ENCODE data around the gene INPP5A.

Gene INPP5A

GRCh38 chr10:132539894-132540293 is 2.3 kb downstream of the INPP5A start:
- Histone ChIP-seq H3K4me1 (ENCODE audit: control insufficient read depth, insufficient read depth, low read length) (peaks cover 38% of the 10 kb centered on the region), H3K9ac (ENCODE audit: low read length) (no peak overlapping the region), H3K27me3 (ENCODE audit: control insufficient read depth, insufficient read depth, low read length) (0 out of 2 replicates have a peak, but pooled peaks cover 6% of the 10 kb centered on the region), H3K9me3 (ENCODE audit: control insufficient read depth, insufficient read depth, low read depth, low read length) (no peaks in the 10 kb centered on the region), H3K27ac (ENCODE audit: low read depth, low read length) (no peak overlapping the region), H3K4me3 (ENCODE audit: low read depth, low read length) (no peak overlapping the region), H3K36me3 (ENCODE audit: control insufficient read depth, insufficient read depth, low read length) (no peaks in the 10 kb centered on the region)

GRCh38 chr10:132540456-132540855 is 2.9 kb downstream of the INPP5A start:
- Histone ChIP-seq H3K9me3 (ENCODE audit: control insufficient read depth, insufficient read depth, low read depth, low read length) (no peaks in the 10 kb centered on the region), H3K27ac (ENCODE audit: low read depth, low read length) (no peak overlapping the region), H3K27me3 (ENCODE audit: control insufficient read depth, insufficient read depth, low read length) (0 out of 2 replicates have a peak, but pooled peaks cover 6% of the 10 kb centered on the region), H3K9ac (ENCODE audit: low read length) (no peak overlapping the region), H3K4me1 (ENCODE audit: control insufficient read depth, insufficient read depth, low read length) (peaks cover 38% of the 10 kb centered on the region), H3K36me3 (ENCODE audit: control insufficient read depth, insufficient read depth, low read length) (no peaks in the 10 kb centered on the region), H3K4me3 (ENCODE audit: low read depth, low read length) (no peak overlapping the region)

DNA sequence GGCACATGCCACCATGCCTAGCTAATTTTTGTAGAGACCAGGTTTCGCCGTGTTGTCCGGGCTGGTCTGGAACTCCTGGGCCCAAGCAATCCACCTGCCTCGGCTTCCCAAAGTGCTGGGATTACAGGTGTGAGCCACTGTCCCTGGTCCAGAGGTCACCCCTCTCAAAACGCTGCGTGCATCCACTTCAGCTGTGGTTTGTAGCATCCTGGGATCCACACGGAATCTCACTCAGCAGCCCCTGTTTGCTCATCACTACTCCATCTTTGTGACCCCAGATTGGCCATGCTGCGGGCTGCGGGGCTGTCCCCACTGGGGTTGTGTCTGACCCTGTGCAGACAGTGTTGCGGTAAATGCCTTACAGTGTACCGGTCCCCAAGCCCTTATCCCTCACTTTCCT is 3.5 kb downstream of the INPP5A start:
- no peak overlapping the region for H3K9ac ChIP-seq (ENCODE audit: low read length)

DNA sequence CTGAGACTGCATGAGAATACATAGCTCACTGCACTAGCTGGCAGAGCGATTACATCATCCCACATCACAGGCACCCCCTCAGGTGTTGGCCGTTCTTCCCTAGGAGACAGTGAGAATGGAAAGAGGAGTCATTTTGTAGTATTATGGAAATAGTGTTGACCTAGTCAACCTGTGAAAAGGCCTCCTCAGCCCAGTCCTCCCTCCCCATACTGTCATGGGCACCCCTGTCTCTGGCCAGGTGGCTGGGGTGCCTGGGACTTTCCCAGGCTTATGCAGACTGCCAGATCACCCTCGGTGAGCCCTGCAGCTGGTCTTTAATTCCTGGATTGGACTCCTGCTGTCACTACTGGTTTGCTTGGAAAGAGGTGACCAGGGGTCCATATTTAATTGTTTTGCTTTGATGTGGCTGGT is 4.0 kb downstream of the INPP5A start:
- Histone ChIP-seq H3K27ac (ENCODE audit: low read depth, low read length) (no peak overlapping the region), H3K9me3 (ENCODE audit: control insufficient read depth, insufficient read depth, low read depth, low read length) (no peaks in the 10 kb centered on the region), H3K27me3 (ENCODE audit: control insufficient read depth, insufficient read depth, low read length) (no peaks in the 10 kb centered on the region), H3K36me3 (ENCODE audit: control insufficient read depth, insufficient read depth, low read length) (no peaks in the 10 kb centered on the region), H3K9ac (ENCODE audit: low read length) (no peak overlapping the region), H3K4me3 (ENCODE audit: low read depth, low read length) (no peak overlapping the region), H3K4me1 (ENCODE audit: control insufficient read depth, insufficient read depth, low read length) (peaks cover 28% of the 10 kb centered on the region; the same call in 1 of the 2 replicates)

More for the DNA sequence above, 3.5 kb downstream of the INPP5A start:
- H3K27ac ChIP-seq (ENCODE audit: low read depth, low read length) = no peak overlapping the region
- 0 out of 2 replicates have a peak, but pooled peaks cover 4% of the 10 kb centered on the region for H3K27me3 ChIP-seq (ENCODE audit: control insufficient read depth, insufficient read depth, low read length)
- H3K4me3 ChIP-seq (ENCODE audit: low read depth, low read length) = no peak overlapping the region
- peaks cover 33% of the 10 kb centered on the region; the same call in 1 of the 2 replicates for H3K4me1 ChIP-seq (ENCODE audit: control insufficient read depth, insufficient read depth, low read length)
- no peaks in the 10 kb centered on the region for H3K9me3 ChIP-seq (ENCODE audit: control insufficient read depth, insufficient read depth, low read depth, low read length)
- H3K36me3 ChIP-seq (ENCODE audit: control insufficient read depth, insufficient read depth, low read length) = no peaks in the 10 kb centered on the region

GRCh38 chr10:132542086-132542775 is 4.6 kb downstream of the INPP5A start:
- peaks cover 28% of the 10 kb centered on the region; the same call in 1 of the 2 replicates for H3K4me1 ChIP-seq (ENCODE audit: control insufficient read depth, insufficient read depth, low read length)
- H3K36me3 ChIP-seq (ENCODE audit: control insufficient read depth, insufficient read depth, low read length) = no peaks in the 10 kb centered on the region
- no peaks in the 10 kb centered on the region for H3K9me3 ChIP-seq (ENCODE audit: control insufficient read depth, insufficient read depth, low read depth, low read length)
- H3K27ac ChIP-seq (ENCODE audit: low read depth, low read length) = no peak overlapping the region
- H3K27me3 ChIP-seq (ENCODE audit: control insufficient read depth, insufficient read depth, low read length) = no peaks in the 10 kb centered on the region
- H3K9ac ChIP-seq (ENCODE audit: low read length) = no peak overlapping the region
- H3K4me3 ChIP-seq (ENCODE audit: low read depth, low read length) = no peak overlapping the region

DNA sequence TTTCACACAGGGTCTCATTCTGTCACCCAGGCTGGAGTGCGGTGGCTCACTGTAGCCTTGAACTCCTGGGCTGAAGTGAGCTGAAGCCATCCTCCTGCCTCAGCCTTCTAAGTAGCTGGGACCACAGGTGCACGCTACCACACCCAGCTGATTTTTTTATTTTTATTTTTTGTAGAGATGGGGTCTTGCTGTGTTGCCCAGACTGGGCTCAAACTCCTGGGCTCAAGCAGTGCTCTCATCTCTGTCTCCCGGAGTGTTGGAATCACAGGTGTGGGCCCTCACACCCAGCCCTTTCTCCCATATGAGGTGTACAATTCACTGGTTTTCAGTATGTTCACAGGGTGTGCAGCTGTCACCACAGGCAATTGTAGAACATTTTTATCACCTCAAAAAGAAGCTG is 5.2 kb downstream of the INPP5A start:
- Histone ChIP-seq H3K9ac (ENCODE audit: low read length) (no peak overlapping the region), H3K4me1 (ENCODE audit: control insufficient read depth, insufficient read depth, low read length) (peaks cover 28% of the 10 kb centered on the region; the same call in 1 of the 2 replicates), H3K36me3 (ENCODE audit: control insufficient read depth, insufficient read depth, low read length) (no peaks in the 10 kb centered on the region), H3K27ac (ENCODE audit: low read depth, low read length) (no peak overlapping the region), H3K9me3 (ENCODE audit: control insufficient read depth, insufficient read depth, low read depth, low read length) (no peaks in the 10 kb centered on the region), H3K27me3 (ENCODE audit: control insufficient read depth, insufficient read depth, low read length) (no peaks in the 10 kb centered on the region), H3K4me3 (ENCODE audit: low read depth, low read length) (no peak overlapping the region)

GRCh38 chr10:132543916-132544743 is 6.5 kb downstream of the INPP5A start:
- Histone ChIP-seq H3K27me3 (ENCODE audit: control insufficient read depth, insufficient read depth, low read length) (no peaks in the 10 kb centered on the region), H3K27ac (ENCODE audit: low read depth, low read length) (no peak overlapping the region), H3K9me3 (ENCODE audit: control insufficient read depth, insufficient read depth, low read depth, low read length) (no peaks in the 10 kb centered on the region), H3K4me1 (ENCODE audit: control insufficient read depth, insufficient read depth, low read length) (peaks cover 22% of the 10 kb centered on the region; the same call in 1 of the 2 replicates), H3K36me3 (ENCODE audit: control insufficient read depth, insufficient read depth, low read length) (no peaks in the 10 kb centered on the region), H3K4me3 (ENCODE audit: low read depth, low read length) (no peak overlapping the region), H3K9ac (ENCODE audit: low read length) (no peak overlapping the region)

GRCh38 chr10:132544744-132545658 is 7.4 kb downstream of the INPP5A start:
- Histone ChIP-seq H3K9me3 (ENCODE audit: control insufficient read depth, insufficient read depth, low read depth, low read length) (no peaks in the 10 kb centered on the region), H3K27me3 (ENCODE audit: control insufficient read depth, insufficient read depth, low read length) (no peaks in the 10 kb centered on the region), H3K36me3 (ENCODE audit: control insufficient read depth, insufficient read depth, low read length) (no peaks in the 10 kb centered on the region), H3K9ac (ENCODE audit: low read length) (no peak overlapping the region), H3K4me1 (ENCODE audit: control insufficient read depth, insufficient read depth, low read length) (peaks cover 20% of the 10 kb centered on the region; the same call in 1 of the 2 replicates), H3K4me3 (ENCODE audit: low read depth, low read length) (no peak overlapping the region), H3K27ac (ENCODE audit: low read depth, low read length) (no peak overlapping the region)

- Histone ChIP-seq H3K9ac (ENCODE audit: low read length) (no peak overlapping the region), H3K4me3 (ENCODE audit: low read depth, low read length) (no peak overlapping the region), H3K4me1 (ENCODE audit: control insufficient read depth, insufficient read depth, low read length) (peaks cover 12% of the 10 kb centered on the region; the same call in 1 of the 2 replicates), H3K27me3 (ENCODE audit: control insufficient read depth, insufficient read depth, low read length) (no peaks in the 10 kb centered on the region), H3K27ac (ENCODE audit: low read depth, low read length) (no peak overlapping the region), H3K9me3 (ENCODE audit: control insufficient read depth, insufficient read depth, low read depth, low read length) (no peaks in the 10 kb centered on the region), H3K36me3 (ENCODE audit: control insufficient read depth, insufficient read depth, low read length) (no peaks in the 10 kb centered on the region)
These were observed 8.2 kb downstream of the INPP5A start for GRCh38 chr10:132545659-132546367.

All from HUES6 (cell line).